K562 (cell line): ENCODE data around the gene TPD52L1.

Experiments
- ELF1 ChIP-seq: fragments of 200-800 bp; sonication (Bioruptor generic); IDR thresholded peaks from 2 replicates; pipeline ENCODE4 v1.6.1; 2016; ENCODE audit warnings: missing genetic modification characterization, missing compliant biosample characterization
- FIP1L1 ChIP-seq: fragments of 200-400 bp; formaldehyde crosslinking; IDR thresholded peaks from 2 replicates; pipeline ENCODE4 v1.6.1; 2018; ENCODE audit warnings: mild to moderate bottlenecking, low read depth, low read length; ENCODE audit not compliant: poor library complexity, severe bottlenecking
- GATA2 ChIP-seq: sonication (generic); formaldehyde crosslinking; IDR thresholded peaks from 2 replicates; pipeline ENCODE4 v1.4.0; 2020; ENCODE audit warnings: mild to moderate bottlenecking, missing genetic modification reagents
- NCOR1 ChIP-seq: fragments of 450-650 bp; IDR thresholded peaks from 2 replicates; pipeline ENCODE4 v1.6.1; 2016; ENCODE audit warnings: mild to moderate bottlenecking, moderate library complexity

GRCh38 chr6:125296471-125296870 is 142.9 kb downstream of the TPD52L1 start:
- TF ChIP-seq NCOR1: no peak
- no peak for TF ChIP-seq ELF1 (tag)
- no peak for TF ChIP-seq GATA2 (CRISPR knock-in tag)
- no peak for TF ChIP-seq FIP1L1
